SJSA1 (cell line): ENCODE results near the gene FAM13B. TPM values are rescaled to one million over a fixed set of nuclear protein-coding genes. Genes with fewer than 3 reads are reported as not detected.

Source experiments
- DNase-seq, 2 experiments: peaks; one replicate each; pipeline ENCODE4 v3.0.0-alpha.2; 2015 to 2020; ENCODE audit warnings: low spot score in 2 of 2, low read depth in 1 of 2
- H3K27ac ChIP-seq: fragments of 250-450 bp; sonication (Bioruptor Pico); 2 replicates; pipeline ENCODE4 v1.5.1; 2020; ENCODE audit warnings: mild to moderate bottlenecking, moderate library complexity
- H3K27me3 ChIP-seq: fragments of 250-450 bp; sonication (Bioruptor Pico); replicated peaks from 2 replicates; pipeline ENCODE4 v1.5.1; 2020; ENCODE audit warnings: mild to moderate bottlenecking, moderate library complexity
- H3K36me3 ChIP-seq: fragments of 250-450 bp; sonication (Bioruptor Pico); 2 replicates; pipeline ENCODE4 v1.5.1; 2020; ENCODE audit warnings: mild to moderate bottlenecking
- H3K4me1 ChIP-seq: fragments of 250-450 bp; sonication (Bioruptor Pico); replicated peaks from 2 replicates; pipeline ENCODE4 v1.6.1; 2021; ENCODE audit warnings: mild to moderate bottlenecking
- H3K4me3 ChIP-seq: fragments of 250-450 bp; sonication (Bioruptor Pico); 2 replicates; pipeline ENCODE4 v1.5.1; 2020; ENCODE audit warnings: mild to moderate bottlenecking
- H3K9me3 ChIP-seq: fragments of 250-450 bp; sonication (Bioruptor Pico); replicated peaks from 2 replicates; pipeline ENCODE4 v1.5.1; 2020; ENCODE audit warnings: mild to moderate bottlenecking
- total RNA-seq: library from RNA; depleted of rRNA; stranded (reverse); fragments of >200 nt; shearing (Covaris generic); gene quantifications from 2 replicates; pipeline ENCODE4 v1.2.3, GENCODE V29; 2014

Gene FAM13B
- total RNA-seq, 1 experiment from 2014 or later: 32.7 TPM

GRCh38 chr5:137935190-137935589 is 97.7 kb downstream of the FAM13B start:
- no peak overlapping the region for H3K4me3 ChIP-seq
- peaks cover 17% of the 10 kb centered on the region for H3K4me1 ChIP-seq
- peaks cover 34% of the 10 kb centered on the region for H3K36me3 ChIP-seq
- no peak overlapping the region for H3K27ac ChIP-seq
- no peaks in the 10 kb centered on the region for H3K27me3 ChIP-seq
- no peaks in the 10 kb centered on the region for H3K9me3 ChIP-seq
- no peak for DNase-seq

- Histone ChIP-seq H3K4me1 (peaks cover 17% of the 10 kb centered on the region), H3K36me3 (peaks cover 17% of the 10 kb centered on the region), H3K27ac (peak overlapping the region; percentile 18; the same call in 1 of the 2 replicates), H3K4me3 (no peak overlapping the region), H3K27me3 (no peaks in the 10 kb centered on the region), H3K9me3 (no peaks in the 10 kb centered on the region)
- peak in 1 of 2 experiments; percentile 53 for DNase-seq
These were observed 99.4 kb downstream of the FAM13B start for GRCh38 chr5:137933491-137933911.

DNA sequence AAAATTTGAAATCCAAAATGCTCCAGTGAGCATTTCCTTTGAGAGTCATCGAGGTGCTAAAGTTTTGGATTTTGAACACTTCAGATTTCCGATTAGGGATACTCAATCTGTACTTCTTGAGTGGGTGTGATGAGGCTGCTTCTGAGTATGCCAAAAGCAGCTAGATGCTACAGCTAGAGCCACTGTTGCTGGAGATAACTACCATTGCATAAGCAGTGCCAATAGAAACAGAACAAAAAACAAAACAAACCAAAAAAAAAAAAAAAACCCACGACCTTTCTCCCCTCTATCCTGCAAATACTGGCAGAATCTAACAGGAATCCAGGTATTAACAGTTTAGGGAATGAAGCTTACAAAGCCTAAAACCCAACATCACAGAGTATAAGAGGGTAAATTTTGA is 100.1 kb downstream of the FAM13B start:
- Histone ChIP-seq H3K9me3 (no peaks in the 10 kb centered on the region), H3K4me3 (no peak overlapping the region), H3K27me3 (no peaks in the 10 kb centered on the region), H3K36me3 (peaks cover 14% of the 10 kb centered on the region), H3K4me1 (peaks cover 17% of the 10 kb centered on the region), H3K27ac (no peak overlapping the region)
- DNase-seq: no peak

- Histone ChIP-seq H3K27me3 (no peaks in the 10 kb centered on the region), H3K27ac (peak overlapping the region; percentile 34), H3K4me3 (no peak overlapping the region), H3K9me3 (no peaks in the 10 kb centered on the region), H3K4me1 (peaks cover 25% of the 10 kb centered on the region), H3K36me3 (no peaks in the 10 kb centered on the region)
- peak in 1 of 2 experiments; percentile 78 for DNase-seq
These were observed 109.0 kb downstream of the FAM13B start for GRCh38 chr5:137923856-137924255.

- Histone ChIP-seq H3K4me3 (no peak overlapping the region), H3K27ac (no peak overlapping the region), H3K36me3 (no peaks in the 10 kb centered on the region), H3K27me3 (no peaks in the 10 kb centered on the region), H3K4me1 (peaks cover 25% of the 10 kb centered on the region), H3K9me3 (no peaks in the 10 kb centered on the region; the same call in 1 of the 2 replicates)
- peak in 1 of 2 experiments; percentile 56 for DNase-seq
These were observed 110.9 kb downstream of the FAM13B start for GRCh38 chr5:137921931-137922330.

GRCh38 chr5:137916923-137917322 is 116.0 kb downstream of the FAM13B start:
- H3K36me3 ChIP-seq: no peaks in the 10 kb centered on the region
- no peaks in the 10 kb centered on the region; the same call in 1 of the 2 replicates for H3K9me3 ChIP-seq
- H3K27ac ChIP-seq: no peak overlapping the region
- no peak overlapping the region for H3K4me3 ChIP-seq
- H3K27me3 ChIP-seq: no peaks in the 10 kb centered on the region
- peaks cover 3% of the 10 kb centered on the region for H3K4me1 ChIP-seq
- no peak for DNase-seq

- H3K36me3 ChIP-seq: no peaks in the 10 kb centered on the region
- no peak overlapping the region for H3K27ac ChIP-seq
- no peaks in the 10 kb centered on the region for H3K27me3 ChIP-seq
- DNase-seq: no peak
- no peak overlapping the region for H3K4me3 ChIP-seq
- no peaks in the 10 kb centered on the region for H3K4me1 ChIP-seq
- H3K9me3 ChIP-seq: no peaks in the 10 kb centered on the region; the same call in 1 of the 2 replicates
These were observed 118.1 kb downstream of the FAM13B start for GRCh38 chr5:137914758-137915157.

DNA sequence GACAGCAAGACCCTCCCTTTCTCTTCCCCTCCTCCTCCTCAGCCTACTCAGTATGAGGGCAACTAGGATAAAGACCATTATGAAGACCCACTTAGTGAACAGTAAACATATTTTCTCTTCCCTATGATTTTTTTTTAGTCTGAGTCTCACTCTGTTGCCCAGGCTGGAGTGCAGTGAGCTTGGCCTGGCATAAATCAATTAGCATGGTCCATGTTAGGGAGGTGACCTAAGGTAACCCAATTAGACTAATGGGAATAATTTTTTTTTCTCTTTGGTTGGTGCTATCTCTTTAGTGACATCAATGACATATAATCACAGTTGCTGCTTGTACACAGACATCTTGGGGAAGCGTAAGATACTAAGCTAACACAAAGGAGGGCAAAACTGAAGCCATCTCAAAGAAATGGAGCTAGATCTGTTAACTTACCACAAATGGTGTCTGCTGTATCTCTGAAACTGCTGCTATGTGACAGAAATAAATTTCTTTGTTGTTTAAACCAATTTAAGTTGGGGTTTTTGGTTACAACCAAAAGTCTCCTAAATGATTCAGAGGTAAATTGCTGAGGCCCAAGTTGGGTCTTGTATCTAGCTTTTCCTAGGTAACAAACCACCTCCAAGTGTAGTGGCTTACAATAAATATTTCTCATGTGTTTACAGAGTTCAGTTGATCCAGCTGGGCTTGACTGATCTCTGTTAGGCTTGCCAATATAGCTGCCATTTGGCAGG is 130.3 kb downstream of the FAM13B start:
- H3K4me1 ChIP-seq: no peaks in the 10 kb centered on the region
- no peak overlapping the region for H3K27ac ChIP-seq
- H3K9me3 ChIP-seq: no peaks in the 10 kb centered on the region

GRCh38 chr5:137901011-137901817 is 131.7 kb downstream of the FAM13B start:
- Histone ChIP-seq H3K4me3 (no peak overlapping the region), H3K27ac (no peak overlapping the region), H3K4me1 (no peaks in the 10 kb centered on the region), H3K36me3 (no peaks in the 10 kb centered on the region), H3K27me3 (peaks cover 7% of the 10 kb centered on the region), H3K9me3 (no peaks in the 10 kb centered on the region)
- no peak for DNase-seq

More for the DNA sequence above, 130.3 kb downstream of the FAM13B start:
- Histone ChIP-seq H3K27me3 (peaks cover 7% of the 10 kb centered on the region), H3K4me3 (no peak overlapping the region), H3K36me3 (no peaks in the 10 kb centered on the region)
- DNase-seq: no peak

- no peak overlapping the region for H3K4me3 ChIP-seq
- H3K36me3 ChIP-seq: no peaks in the 10 kb centered on the region
- H3K9me3 ChIP-seq: no peaks in the 10 kb centered on the region
- no peaks in the 10 kb centered on the region for H3K4me1 ChIP-seq
- no peak overlapping the region for H3K27ac ChIP-seq
- peaks cover 4% of the 10 kb centered on the region; the same call in 1 of the 2 replicates for H3K27me3 ChIP-seq
- DNase-seq: no peak
These were observed 133.4 kb downstream of the FAM13B start for GRCh38 chr5:137899493-137899892.

DNA sequence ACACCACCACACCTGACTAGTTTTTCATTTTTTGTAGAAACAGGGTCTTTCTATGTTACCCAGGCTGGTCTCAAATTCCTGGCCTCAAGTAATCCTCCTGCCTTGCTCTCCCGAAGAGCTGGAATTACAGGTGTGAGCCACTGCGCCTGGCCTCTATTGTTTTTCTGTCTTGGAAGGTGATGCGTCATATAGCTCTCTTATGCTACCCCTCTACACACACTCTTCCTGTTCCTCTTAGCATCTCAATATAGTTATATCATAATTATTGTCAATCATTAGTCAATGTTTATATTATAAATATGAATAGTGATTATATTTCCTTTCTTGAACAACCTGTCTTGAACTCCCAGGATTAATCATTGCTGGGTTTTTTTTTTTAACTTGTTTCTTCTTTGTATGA is 136.3 kb downstream of the FAM13B start:
- Histone ChIP-seq H3K27me3 (peaks cover 13% of the 10 kb centered on the region), H3K4me1 (no peaks in the 10 kb centered on the region), H3K27ac (no peak overlapping the region), H3K9me3 (no peaks in the 10 kb centered on the region), H3K4me3 (no peak overlapping the region), H3K36me3 (no peaks in the 10 kb centered on the region)
- no peak for DNase-seq

DNA sequence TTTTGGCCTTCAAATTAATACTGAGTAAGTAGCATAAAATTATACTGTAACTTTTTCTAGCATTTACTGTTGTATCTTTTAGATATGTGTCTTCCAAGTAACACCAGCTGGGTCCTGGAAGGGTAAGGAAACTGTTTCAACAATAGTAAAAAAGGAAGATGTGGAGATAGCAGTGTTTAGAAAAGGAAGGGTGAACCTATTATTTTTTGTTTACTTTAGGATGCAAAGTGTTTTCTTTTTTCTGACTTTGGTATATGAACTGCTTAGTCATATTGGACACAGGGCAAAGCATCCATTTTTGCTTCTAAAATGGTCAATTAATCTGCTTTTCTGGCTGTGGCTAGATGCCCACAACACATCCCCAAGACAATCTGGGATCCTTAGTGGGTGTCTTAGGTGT is 138.3 kb downstream of the FAM13B start:
- no peaks in the 10 kb centered on the region for H3K4me1 ChIP-seq
- H3K36me3 ChIP-seq: no peaks in the 10 kb centered on the region
- no peak overlapping the region for H3K4me3 ChIP-seq
- no peak overlapping the region for H3K27ac ChIP-seq
- H3K9me3 ChIP-seq: no peaks in the 10 kb centered on the region
- peaks cover 12% of the 10 kb centered on the region for H3K27me3 ChIP-seq
- DNase-seq: no peak

- H3K27ac ChIP-seq: no peak overlapping the region
- H3K4me3 ChIP-seq: no peak overlapping the region
- no peaks in the 10 kb centered on the region for H3K4me1 ChIP-seq
- H3K36me3 ChIP-seq: no peaks in the 10 kb centered on the region
- no peak for DNase-seq
- peaks cover 10% of the 10 kb centered on the region; the same call in 1 of the 2 replicates for H3K27me3 ChIP-seq
- no peaks in the 10 kb centered on the region for H3K9me3 ChIP-seq
These were observed 141.0 kb downstream of the FAM13B start for GRCh38 chr5:137891849-137892248.

GRCh38 chr5:137890845-137891244 is 142.0 kb downstream of the FAM13B start:
- no peak for DNase-seq
- no peak overlapping the region for H3K4me3 ChIP-seq

More at GRCh38 chr5:137890845-137891244, 142.0 kb downstream of the FAM13B start:
- no peaks in the 10 kb centered on the region for H3K9me3 ChIP-seq
- H3K27me3 ChIP-seq: peaks cover 10% of the 10 kb centered on the region; the same call in 1 of the 2 replicates
- H3K36me3 ChIP-seq: no peaks in the 10 kb centered on the region
- no peaks in the 10 kb centered on the region for H3K4me1 ChIP-seq
- H3K27ac ChIP-seq: no peak overlapping the region
